ENCODE measurements around the gene PHKA1. TPM values are rescaled to one million over a fixed set of nuclear protein-coding genes. Genes with fewer than 3 reads are reported as not detected.

PHKA1 gene
- total RNA-seq, 2 experiments from 2014 or later: 0.09 TPM; not detected in 1

- CTCF ChIA-PET (ENCODE audit: unreplicated experiment): no interaction called here
- intact Hi-C loops (cut with micrococcal nuclease; ENCODE audit: unreplicated experiment): no loop called here
- no peaks in the 10 kb centered on the region for H4K20me1 ChIP-seq (ENCODE audit: insufficient read depth, low read length)
- H3K9me3 ChIP-seq (ENCODE audit: low read length): no peaks in the 10 kb centered on the region
- H3K4me1 ChIP-seq (ENCODE audit: insufficient read depth, low read length, poor library complexity, severe bottlenecking): no peaks in the 10 kb centered on the region
- TF ChIP-seq EZH2phosphoT487 (IDR thresholded peaks at IDR 0.05; ENCODE audit: borderline replicate concordance, low read depth, low read length): no peak
- TF ChIP-seq, protein P1, sequence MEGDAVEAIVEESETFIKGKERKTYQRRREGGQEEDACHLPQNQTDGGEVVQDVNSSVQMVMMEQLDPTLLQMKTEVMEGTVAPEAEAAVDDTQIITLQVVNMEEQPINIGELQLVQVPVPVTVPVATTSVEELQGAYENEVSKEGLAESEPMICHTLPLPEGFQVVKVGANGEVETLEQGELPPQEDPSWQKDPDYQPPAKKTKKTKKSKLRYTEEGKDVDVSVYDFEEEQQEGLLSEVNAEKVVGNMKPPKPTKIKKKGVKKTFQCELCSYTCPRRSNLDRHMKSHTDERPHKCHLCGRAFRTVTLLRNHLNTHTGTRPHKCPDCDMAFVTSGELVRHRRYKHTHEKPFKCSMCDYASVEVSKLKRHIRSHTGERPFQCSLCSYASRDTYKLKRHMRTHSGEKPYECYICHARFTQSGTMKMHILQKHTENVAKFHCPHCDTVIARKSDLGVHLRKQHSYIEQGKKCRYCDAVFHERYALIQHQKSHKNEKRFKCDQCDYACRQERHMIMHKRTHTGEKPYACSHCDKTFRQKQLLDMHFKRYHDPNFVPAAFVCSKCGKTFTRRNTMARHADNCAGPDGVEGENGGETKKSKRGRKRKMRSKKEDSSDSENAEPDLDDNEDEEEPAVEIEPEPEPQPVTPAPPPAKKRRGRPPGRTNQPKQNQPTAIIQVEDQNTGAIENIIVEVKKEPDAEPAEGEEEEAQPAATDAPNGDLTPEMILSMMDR (conservative IDR thresholded peaks at IDR 0.05; ENCODE audit: low read length): no peak
- no peaks in the 10 kb centered on the region for H3K9me2 ChIP-seq (ENCODE audit: insufficient read depth, low read length)
- H2AFZ ChIP-seq (ENCODE audit: low read length): no peak overlapping the region
- no peaks in the 10 kb centered on the region for H3K36me3 ChIP-seq (ENCODE audit: insufficient read depth, low read length)
- no peak overlapping the region for H3K4me3 ChIP-seq (ENCODE audit: low read depth, low read length, poor library complexity, severe bottlenecking)
- H3K4me2 ChIP-seq (ENCODE audit: low read length): no peak overlapping the region
- no peak overlapping the region for H3K27ac ChIP-seq (ENCODE audit: low read depth, low read length, poor library complexity, severe bottlenecking)
- no peak for DNase-seq (ENCODE audit: low spot score)
- no peaks in the 10 kb centered on the region for H3K79me2 ChIP-seq (ENCODE audit: insufficient read depth, low read depth, low read length)
- POLR2A ChIA-PET: no interaction called here
- no TSS peak for BruUV-seq (replicated peaks)
Observed at GRCh38 chrX:72635930-72636329, 78.2 kb downstream of the PHKA1 start.

- DNase-seq (ENCODE audit: low spot score): no peak
- no peaks in the 10 kb centered on the region for H3K9me3 ChIP-seq (ENCODE audit: low read length)
- no peaks in the 10 kb centered on the region for H3K4me1 ChIP-seq (ENCODE audit: insufficient read depth, low read length, poor library complexity, severe bottlenecking)
- no peaks in the 10 kb centered on the region for H3K79me2 ChIP-seq (ENCODE audit: insufficient read depth, low read depth, low read length)
- H2AFZ ChIP-seq (ENCODE audit: low read length): no peak overlapping the region
- H3K4me3 ChIP-seq (ENCODE audit: low read depth, low read length, poor library complexity, severe bottlenecking): no peak overlapping the region
- H3K27ac ChIP-seq (ENCODE audit: low read depth, low read length, poor library complexity, severe bottlenecking): no peak overlapping the region
- BruUV-seq (replicated peaks): no TSS peak
- intact Hi-C loops (cut with micrococcal nuclease; ENCODE audit: unreplicated experiment): no loop called here
- no peak for TF ChIP-seq EZH2phosphoT487 (IDR thresholded peaks at IDR 0.05; ENCODE audit: borderline replicate concordance, low read depth, low read length)
- TF ChIP-seq, protein P1 (conservative IDR thresholded peaks at IDR 0.05; ENCODE audit: low read length): no peak
- no peak overlapping the region for H3K4me2 ChIP-seq (ENCODE audit: low read length)
- POLR2A ChIA-PET: no interaction called here
- CTCF ChIA-PET (ENCODE audit: unreplicated experiment): no interaction called here
- no peaks in the 10 kb centered on the region for H3K9me2 ChIP-seq (ENCODE audit: insufficient read depth, low read length)
- no peaks in the 10 kb centered on the region for H3K36me3 ChIP-seq (ENCODE audit: insufficient read depth, low read length)
- no peaks in the 10 kb centered on the region for H4K20me1 ChIP-seq (ENCODE audit: insufficient read depth, low read length)
Observed at GRCh38 chrX:72634331-72634730, 79.8 kb downstream of the PHKA1 start.

DNA sequence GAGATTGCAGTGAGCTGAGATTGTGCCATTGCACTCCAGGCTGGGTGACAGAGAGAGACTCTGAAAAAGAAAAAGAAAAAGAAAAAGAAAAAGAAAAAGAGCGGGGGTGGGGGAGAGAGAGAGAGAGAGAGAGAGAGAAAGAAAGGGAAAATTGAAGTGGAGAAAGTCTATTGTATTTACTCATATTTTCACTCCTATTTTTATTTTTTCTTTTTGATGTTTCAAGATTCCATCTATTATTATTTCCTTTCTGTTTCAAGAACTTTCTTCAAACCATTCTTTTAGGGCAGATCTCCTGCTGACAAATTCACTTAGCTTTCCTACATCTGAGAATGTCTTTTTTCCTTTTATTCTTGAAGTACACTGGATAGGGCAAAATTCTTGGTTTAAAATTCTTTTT lies 83.9 kb downstream of the PHKA1 start:
- no TSS peak for BruUV-seq (replicated peaks)
- intact Hi-C loops (cut with micrococcal nuclease; ENCODE audit: unreplicated experiment): no loop called here
- Histone ChIP-seq H3K27ac (ENCODE audit: low read depth, low read length, poor library complexity, severe bottlenecking) (no peak overlapping the region), H3K4me1 (ENCODE audit: insufficient read depth, low read length, poor library complexity, severe bottlenecking) (no peaks in the 10 kb centered on the region), H3K9me3 (ENCODE audit: low read length) (no peaks in the 10 kb centered on the region), H3K36me3 (ENCODE audit: insufficient read depth, low read length) (no peaks in the 10 kb centered on the region), H2AFZ (ENCODE audit: low read length) (no peak overlapping the region), H4K20me1 (ENCODE audit: insufficient read depth, low read length) (no peaks in the 10 kb centered on the region), H3K4me3 (ENCODE audit: low read depth, low read length, poor library complexity, severe bottlenecking) (no peak overlapping the region), H3K9me2 (ENCODE audit: insufficient read depth, low read length) (no peaks in the 10 kb centered on the region), H3K79me2 (ENCODE audit: insufficient read depth, low read depth, low read length) (no peaks in the 10 kb centered on the region), H3K4me2 (ENCODE audit: low read length) (no peak overlapping the region)
- TF ChIP-seq EZH2phosphoT487 (IDR thresholded peaks at IDR 0.05; ENCODE audit: borderline replicate concordance, low read depth, low read length): no peak
- TF ChIP-seq, protein P1 (conservative IDR thresholded peaks at IDR 0.05; ENCODE audit: low read length): no peak
- POLR2A ChIA-PET: no interaction called here
- CTCF ChIA-PET (ENCODE audit: unreplicated experiment): no interaction called here
- DNase-seq (ENCODE audit: low spot score): no peak
